Measurements from ENCODE around the gene NMT2.
A peak's percentile ranks its signal among the peaks of the same experiment; 100 is the strongest.

The NMT2 gene

GRCh38 chr10:15092855-15093408 is 75.6 kb downstream of the NMT2 start:
- no peak for DNase-seq (ENCODE audit: low read depth)

- DNase-seq (ENCODE audit: low read depth), result no peak
Measured at GRCh38 chr10:15091418-15091817, 77.1 kb downstream of the NMT2 start.

GRCh38 chr10:15088428-15089261 is 79.8 kb downstream of the NMT2 start, which contains the start of gene ACBD7:
Gene ACBD7, minus strand, starts transcription at chr10:15088776. Its CDS starts 48 bp downstream, at chr10:15088728.
- peak; percentile 82 for DNase-seq (ENCODE audit: low read depth)

DNA sequence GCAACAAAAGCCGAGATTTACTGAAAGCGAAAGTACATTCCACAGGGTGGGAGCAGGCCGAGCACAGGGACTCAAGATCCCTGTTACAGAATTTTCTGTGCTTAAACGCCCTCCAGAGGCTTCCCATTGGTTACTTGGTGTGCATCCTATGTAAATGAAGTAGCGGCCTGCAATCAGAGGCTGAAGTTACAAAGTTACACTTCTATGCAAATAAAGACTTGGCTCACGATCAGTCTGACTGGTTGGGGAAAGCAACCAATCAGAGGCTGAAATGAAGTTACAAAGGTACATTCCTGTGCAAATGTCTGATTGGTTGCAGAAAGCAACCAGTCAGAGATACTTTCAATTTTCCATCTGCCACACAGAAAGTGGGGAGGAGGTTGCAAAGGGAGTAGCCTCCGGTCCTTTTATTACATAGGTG is 84.0 kb downstream of the NMT2 start:
- peak; percentile 100 for DNase-seq (ENCODE audit: low read depth)

GRCh38 chr10:15083674-15084501 is 84.6 kb downstream of the NMT2 start:
- DNase-seq (ENCODE audit: low read depth), result no peak

DNA sequence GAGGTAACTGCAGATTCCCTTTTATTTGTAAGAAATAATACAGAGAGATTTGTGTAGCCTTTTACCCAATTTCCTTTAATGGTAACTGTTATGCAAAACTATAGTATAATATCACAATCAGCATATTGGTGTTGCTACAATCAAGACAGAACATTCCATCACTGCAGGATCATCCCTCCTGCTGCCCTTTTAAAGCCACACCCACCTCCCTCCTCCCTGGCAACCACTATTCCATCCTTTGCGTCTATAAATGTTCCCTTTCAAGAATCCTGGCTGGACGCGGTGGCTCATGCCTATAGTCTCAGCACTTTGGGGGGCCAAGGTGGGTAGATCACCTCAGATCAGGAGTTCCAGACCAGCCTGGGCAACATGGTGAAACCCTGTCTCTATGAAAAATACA is 93.1 kb downstream of the NMT2 start:
- no peak for DNase-seq (ENCODE audit: low read depth)

DNA sequence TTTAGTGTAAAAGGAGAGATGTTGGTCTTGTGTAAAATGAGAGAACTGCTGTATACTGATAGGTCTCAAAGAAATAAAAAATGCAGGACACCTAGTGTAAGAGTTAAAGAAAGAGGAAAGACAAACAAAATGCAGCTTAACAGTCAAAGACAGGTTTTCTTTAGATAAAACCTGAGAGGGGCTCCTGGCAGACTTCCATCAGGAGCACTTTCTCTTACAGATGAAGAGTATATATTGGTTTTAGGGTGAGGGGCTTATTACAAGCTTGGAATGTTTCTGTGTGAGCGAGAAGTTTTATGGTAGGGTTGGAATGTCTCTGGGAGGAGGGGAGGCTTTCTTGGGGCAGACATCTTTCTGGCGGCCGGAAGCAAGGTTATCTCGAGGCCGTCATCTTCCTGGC is 96.1 kb downstream of the NMT2 start:
- DNase-seq (ENCODE audit: low read depth), result no peak

- DNase-seq (ENCODE audit: low read depth), result no peak
Measured at GRCh38 chr10:15069230-15069629, 99.3 kb downstream of the NMT2 start.

GRCh38 chr10:15068802-15069201 is 99.7 kb downstream of the NMT2 start:
- DNase-seq (ENCODE audit: low read depth), result peak; percentile 98

- DNase-seq (ENCODE audit: low read depth), result no peak
Measured at GRCh38 chr10:15067154-15067553, 101.3 kb downstream of the NMT2 start.

GRCh38 chr10:15060638-15061037 is 107.9 kb downstream of the NMT2 start:
- DNase-seq (ENCODE audit: low read depth), result no peak

- no peak for DNase-seq (ENCODE audit: low read depth)
Measured at GRCh38 chr10:15059914-15060313, 108.6 kb downstream of the NMT2 start.

DNA sequence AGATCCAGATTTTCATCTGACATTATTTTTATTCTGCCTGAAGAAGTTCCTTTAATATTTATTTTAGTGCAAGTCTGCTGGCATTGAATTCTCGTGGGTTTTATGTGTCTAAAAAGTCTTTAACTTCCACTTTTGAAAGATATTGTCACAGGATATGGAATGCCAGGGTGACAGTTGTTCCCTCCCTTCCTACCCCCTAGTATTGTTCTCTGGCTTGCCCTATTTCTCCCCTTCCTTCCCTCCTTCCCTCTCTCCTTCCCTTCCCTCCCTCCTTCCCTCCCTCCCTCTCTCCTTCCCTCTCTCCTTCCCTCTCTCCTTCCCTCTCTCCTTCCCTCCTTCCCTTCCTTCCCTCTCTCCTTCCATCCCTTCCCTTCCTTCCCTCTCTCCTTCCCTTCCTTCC is 109.8 kb downstream of the NMT2 start:
- DNase-seq (ENCODE audit: low read depth), result no peak
